IMR-90 (cell line): ENCODE data around the gene FAM83F.

Source experiments
- POLR2A ChIP-seq: IDR thresholded peaks from 2 replicates; pipeline ENCODE4 v1.6.1; 2012; ENCODE audit warnings: mild to moderate bottlenecking, low read depth, low read length
- RAD21 ChIP-seq: IDR thresholded peaks from 2 replicates; pipeline ENCODE4 v1.6.1; 2012; ENCODE audit warnings: low read length, improper control_type of control experiment
- TF ChIP-seq, protein P1 (sequence below): conservative IDR thresholded peaks from 2 replicates; pipeline ENCODE4 v1.5.1; 2012; ENCODE audit warnings: mild to moderate bottlenecking, low read depth, low read length, improper control_type of control experiment
- TF ChIP-seq, protein P2 (sequence below): fragments of 150-350 bp; IDR thresholded peaks from 2 replicates; pipeline ENCODE4 v1.6.1; 2017; ENCODE audit warnings: mild to moderate bottlenecking, antibody characterized with exemption, low read length, low read depth

GRCh38 chr22:40031766-40032470, 37.2 kb downstream of the FAM83F start:
- TF ChIP-seq, protein P1, sequence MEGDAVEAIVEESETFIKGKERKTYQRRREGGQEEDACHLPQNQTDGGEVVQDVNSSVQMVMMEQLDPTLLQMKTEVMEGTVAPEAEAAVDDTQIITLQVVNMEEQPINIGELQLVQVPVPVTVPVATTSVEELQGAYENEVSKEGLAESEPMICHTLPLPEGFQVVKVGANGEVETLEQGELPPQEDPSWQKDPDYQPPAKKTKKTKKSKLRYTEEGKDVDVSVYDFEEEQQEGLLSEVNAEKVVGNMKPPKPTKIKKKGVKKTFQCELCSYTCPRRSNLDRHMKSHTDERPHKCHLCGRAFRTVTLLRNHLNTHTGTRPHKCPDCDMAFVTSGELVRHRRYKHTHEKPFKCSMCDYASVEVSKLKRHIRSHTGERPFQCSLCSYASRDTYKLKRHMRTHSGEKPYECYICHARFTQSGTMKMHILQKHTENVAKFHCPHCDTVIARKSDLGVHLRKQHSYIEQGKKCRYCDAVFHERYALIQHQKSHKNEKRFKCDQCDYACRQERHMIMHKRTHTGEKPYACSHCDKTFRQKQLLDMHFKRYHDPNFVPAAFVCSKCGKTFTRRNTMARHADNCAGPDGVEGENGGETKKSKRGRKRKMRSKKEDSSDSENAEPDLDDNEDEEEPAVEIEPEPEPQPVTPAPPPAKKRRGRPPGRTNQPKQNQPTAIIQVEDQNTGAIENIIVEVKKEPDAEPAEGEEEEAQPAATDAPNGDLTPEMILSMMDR, result no peak
- TF ChIP-seq, protein P2, sequence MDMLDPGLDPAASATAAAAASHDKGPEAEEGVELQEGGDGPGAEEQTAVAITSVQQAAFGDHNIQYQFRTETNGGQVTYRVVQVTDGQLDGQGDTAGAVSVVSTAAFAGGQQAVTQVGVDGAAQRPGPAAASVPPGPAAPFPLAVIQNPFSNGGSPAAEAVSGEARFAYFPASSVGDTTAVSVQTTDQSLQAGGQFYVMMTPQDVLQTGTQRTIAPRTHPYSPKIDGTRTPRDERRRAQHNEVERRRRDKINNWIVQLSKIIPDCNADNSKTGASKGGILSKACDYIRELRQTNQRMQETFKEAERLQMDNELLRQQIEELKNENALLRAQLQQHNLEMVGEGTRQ, result no peak
- TF ChIP-seq RAD21 (no peak), POLR2A (no peak)
